Stimulated activated naive CD4-positive, alpha-beta T cell (primary cell): Measurements from ENCODE around the gene DRD2.

ENCODE experiments used
- DNase-seq, 6 experiments: peaks; one replicate each; lab custom pipeline; 2025; lab: John Stamatoyannopoulos, UW

Gene DRD2

GRCh38 chr11:113444502-113445123 lies 30.6 kb downstream of the DRD2 start:
- no peak for DNase-seq

DNA sequence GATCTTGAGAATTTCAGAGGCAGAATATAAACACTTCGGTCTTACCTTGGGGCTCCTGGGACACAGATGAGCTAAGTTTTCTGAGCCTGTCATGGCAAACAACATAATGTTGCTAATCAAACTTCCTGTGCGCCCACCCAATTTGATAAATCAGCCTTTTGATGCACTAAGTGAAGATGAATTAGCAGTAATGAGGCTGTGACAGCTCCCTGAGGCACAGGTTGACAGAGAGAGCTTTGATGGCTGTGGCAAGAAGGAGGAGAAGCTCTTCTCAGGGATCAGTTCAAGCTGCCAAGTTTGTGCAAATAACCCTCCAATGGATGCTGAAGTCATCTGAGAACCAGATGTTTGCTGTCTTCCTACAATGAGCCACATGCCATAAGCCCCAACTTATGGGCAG lies 34.4 kb downstream of the DRD2 start:
- no peak for DNase-seq

DNA sequence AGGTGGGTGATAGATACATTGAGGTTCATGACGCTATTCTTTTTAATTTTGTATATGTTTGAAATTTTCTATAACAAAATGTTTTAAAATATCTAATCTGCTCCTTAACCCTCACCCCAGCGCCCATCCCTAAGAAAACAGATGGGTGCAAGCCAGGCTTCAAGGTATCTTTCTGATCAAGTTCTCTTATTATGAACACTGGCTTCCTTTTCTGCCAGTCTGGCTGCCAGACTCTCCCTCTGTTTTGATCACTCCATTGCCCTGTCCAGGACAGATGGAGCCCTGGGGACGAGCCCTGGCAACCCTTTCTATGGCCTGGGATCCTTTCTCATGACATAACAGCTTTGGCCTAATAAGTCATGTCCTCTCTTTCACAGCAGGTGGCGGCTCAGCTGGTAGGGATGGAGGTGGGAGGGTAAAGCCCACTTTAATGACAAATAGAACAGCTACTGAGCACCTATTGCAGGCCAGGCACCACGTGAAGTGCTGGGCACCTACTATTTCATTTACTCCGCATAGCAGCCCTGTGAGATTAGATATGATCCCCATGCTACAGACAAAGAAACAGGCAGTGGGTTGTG lies 38.4 kb downstream of the DRD2 start:
- DNase-seq, result no peak

- DNase-seq, result no peak
Observed at GRCh38 chr11:113435190-113435968, 39.8 kb downstream of the DRD2 start.

- DNase-seq, result no peak
Observed at GRCh38 chr11:113431746-113432145, 43.5 kb downstream of the DRD2 start.

- DNase-seq, result no peak
Observed at GRCh38 chr11:113426686-113427085, 48.5 kb downstream of the DRD2 start.

DNA sequence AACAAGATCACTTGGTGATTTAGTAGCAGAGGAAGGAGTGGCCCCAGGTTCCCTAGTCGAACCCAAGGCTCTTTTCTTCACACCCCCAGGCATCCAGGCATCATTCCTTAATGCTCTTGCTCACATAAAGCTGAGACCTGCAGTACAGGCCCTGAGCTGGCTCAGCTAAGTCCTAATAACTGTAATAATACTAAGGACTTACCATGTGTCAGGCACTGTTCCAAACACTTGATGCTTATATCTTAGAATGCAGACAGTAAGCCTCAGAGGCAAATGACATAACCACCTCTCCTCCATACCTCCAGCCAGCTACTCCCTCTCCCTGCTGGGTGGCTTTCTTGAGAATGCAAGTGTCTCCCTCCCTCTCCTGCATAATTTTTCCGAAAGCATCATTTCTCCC lies 54.4 kb downstream of the DRD2 start:
- DNase-seq, result no peak

DNA sequence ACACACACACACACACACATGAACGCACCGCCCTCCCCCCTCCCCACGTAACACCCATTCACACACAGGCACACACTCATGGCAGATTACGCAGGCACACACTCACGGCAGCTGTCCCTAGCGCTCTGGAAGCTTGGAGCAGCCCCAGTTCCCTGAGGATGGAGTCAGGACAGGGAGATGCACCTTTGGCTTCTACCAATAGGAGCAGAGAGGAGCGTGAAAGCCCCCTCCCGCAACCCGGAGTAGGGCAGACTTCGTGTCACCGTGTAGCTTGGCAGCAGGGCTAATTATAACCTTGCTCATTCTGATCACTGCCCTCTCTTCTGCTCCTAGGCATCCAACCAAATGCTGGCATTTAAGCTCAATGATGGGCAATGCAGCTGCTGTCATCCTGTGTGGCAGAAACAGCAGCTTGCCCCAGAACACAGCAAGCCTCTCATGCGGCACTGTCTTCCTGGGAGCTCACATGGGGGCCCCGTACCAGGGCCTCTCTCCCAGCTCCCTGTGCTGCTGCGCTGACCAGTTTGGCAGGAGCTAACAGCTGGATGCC lies 55.7 kb downstream of the DRD2 start:
- DNase-seq, result no peak

DNA sequence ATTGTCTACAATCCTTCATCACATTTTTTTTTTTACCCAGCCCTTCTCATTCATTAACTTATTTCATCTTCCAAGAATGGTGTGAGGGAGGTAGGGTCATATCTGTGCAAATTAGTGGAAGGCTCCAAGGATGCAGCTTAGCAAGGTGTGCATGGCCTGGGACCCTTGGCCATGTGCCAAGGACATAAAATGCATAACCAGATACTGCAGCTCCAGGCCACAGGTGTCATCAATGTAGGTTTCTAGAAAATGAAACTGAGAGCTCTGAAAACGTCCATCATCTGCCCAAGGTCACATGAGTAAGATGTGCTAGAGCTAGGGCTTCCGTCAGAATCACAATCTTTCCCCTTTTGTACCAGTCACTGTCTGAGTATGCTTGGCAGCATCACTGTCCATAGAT lies 57.8 kb downstream of the DRD2 start:
- DNase-seq, result no peak

DNA sequence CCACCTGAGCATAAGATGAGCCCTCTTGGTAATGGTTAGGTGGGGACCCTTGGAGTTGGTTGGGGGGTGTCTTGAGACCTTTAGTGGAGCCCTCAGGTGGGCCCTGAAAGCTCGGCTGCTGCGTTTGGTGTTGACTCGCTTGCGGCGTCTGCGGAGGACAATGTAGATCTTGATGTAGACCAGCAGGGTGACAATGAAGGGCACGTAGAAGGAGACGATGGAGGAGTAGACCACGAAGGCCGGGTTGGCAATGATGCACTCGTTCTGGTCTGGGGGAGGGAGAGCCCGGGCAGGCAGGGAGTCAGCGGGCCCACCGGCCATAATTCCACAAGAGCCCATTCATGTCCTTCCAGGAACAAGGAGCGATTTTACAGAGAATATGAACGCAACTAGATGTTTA lies 59.9 kb downstream of the DRD2 start:
- DNase-seq, result no peak

DNA sequence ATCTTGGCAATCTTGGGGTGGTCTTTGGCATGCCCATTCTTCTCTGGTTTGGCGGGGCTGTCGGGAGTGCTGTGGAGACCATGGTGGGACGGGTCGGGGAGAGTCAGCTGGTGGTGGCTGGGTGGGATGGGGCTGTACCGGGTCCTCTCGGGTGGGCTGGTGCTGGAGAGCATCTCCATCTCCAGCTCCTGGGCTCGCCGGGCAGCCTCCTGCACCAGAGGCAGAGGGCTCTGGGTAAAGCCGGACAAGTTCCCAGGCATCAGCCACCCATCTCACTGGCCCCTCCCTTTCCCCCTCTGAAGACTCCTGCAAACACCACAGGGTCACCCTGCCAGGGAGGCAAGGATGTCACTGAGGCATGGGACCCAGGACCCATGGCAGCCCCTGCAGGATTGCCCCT lies 62.5 kb downstream of the DRD2 start:
- DNase-seq, result no peak

DNA sequence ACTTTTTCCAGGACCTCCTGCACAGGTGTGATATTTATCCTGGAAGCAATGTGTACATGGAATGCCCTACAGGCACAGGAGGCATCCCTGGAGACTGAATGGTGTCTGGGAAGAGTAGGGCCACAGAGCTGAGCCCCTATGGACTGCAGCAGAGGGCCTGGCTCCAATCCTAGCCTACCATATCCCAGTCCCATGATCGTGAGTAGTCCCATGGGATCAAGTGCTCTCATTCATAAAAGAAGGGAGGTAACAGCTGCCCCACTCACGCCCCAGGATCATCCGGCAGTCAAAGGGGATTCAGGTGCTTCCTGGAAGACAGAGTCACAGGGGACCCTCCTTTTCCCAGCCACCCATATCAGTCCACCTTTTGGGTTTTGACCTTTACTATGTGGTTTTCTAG lies 63.7 kb downstream of the DRD2 start:
- DNase-seq, result no peak

GRCh38 chr11:113410414-113411135 lies 64.6 kb downstream of the DRD2 start:
- DNase-seq, result no peak

DNA sequence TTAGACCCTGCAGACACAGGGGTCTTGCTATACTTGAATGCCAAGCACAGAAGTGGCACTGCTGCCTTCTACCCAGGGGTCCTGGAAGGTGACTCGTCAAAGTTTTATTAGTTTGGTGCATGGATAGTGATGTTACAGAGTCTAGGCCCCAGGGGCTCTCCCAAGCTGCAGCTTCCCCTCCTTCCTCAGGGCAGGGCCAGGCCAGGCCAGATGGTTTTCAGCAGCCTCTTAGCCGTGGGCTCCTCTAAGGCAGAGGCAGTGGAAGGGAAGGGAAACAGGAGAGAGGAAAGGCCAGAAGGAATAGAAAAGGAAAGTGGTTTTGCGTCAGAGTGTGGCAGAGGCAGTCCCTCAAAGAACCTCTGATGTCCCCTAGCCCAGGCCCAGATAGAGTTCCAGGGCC lies 65.7 kb downstream of the DRD2 start:
- DNase-seq, result no peak

GRCh38 chr11:113408887-113409286 lies 66.3 kb downstream of the DRD2 start:
- DNase-seq, result no peak

DNA sequence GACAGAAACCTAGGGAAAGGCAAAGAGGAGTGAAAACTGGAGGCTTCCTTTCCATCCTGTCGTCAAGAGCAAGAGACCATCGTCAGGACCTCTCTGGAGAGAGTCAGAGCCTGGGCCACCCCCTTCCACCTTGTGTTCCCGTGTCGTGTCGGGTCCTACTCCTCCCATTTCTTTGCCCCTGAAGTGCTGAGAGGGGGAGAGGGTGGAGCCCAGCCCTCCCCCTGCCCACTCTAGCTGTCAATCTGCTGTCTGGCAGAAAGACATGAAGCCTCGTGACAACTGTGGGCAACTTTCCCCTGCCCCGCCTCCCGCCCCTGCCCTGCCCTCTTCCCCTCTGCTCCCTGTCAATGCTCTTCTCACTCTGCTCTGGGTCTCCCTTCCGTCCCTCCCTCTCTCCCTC lies 67.0 kb downstream of the DRD2 start:
- DNase-seq, result no peak

GRCh38 chr11:113407163-113407562 lies 68.0 kb downstream of the DRD2 start:
- no peak for DNase-seq

DNA sequence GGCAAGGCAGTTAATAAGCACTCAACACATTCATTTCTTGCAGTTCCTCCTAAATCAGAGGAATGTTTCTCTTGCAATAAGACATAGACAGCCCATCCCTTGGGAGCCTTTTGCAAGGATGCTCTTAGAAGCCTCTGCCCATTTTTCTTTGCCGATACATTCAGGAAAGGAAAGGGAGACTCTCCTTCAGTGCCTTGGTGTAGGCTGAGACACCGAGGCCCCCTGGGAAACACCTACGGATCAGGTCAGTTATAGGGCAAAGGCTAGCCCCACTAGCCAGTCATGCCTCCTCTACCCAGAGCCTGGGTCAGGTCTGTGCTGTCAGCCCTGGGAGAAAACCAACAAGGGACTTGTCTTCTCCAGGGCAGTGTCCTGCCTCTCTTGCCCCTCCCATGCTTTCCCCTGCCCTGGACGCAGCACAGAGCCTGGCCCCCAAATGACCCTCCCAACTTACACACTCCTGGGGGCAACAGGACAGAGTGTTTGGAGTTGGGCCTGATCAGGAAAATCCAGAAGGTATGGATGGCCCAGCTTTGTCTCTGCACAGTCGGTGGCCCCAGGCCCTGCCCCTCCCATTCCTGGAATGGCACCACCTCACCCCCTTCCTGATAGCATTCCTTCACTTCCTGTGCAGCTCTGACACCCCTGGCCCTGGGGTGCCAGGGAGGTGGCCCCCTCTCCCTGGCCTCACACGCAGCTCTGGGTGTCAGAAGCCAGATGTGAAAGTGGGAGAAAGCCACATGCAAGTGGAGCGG lies 69.3 kb downstream of the DRD2 start:
- no peak for DNase-seq

DNA sequence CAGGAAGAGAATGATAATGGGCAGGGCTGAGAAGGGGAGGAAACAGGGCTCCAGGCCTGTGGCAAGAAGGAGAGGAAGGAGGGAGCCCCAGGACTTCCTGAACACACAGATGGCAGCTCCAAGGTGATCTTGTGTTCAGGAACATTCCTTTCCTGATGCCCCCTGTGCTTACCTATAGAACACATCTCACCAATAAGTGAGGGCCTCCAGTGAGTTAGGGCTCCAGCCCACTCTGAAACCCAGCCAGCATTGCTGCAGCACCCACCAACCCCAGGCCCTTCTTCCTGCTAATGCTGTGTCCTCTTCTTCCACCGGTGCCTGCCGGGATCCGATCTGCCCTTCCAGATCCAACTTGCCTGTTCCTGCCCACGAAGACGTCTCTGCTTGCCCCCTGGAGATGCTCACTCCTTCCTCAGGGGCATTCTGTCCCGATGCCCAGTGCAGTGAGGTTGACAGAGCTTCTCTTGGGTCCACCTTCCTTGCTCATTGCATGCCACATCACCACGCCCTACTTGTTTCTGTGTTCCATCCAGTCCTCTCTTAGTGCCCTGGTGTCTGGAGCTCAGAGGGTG lies 70.3 kb downstream of the DRD2 start:
- no peak for DNase-seq

DNA sequence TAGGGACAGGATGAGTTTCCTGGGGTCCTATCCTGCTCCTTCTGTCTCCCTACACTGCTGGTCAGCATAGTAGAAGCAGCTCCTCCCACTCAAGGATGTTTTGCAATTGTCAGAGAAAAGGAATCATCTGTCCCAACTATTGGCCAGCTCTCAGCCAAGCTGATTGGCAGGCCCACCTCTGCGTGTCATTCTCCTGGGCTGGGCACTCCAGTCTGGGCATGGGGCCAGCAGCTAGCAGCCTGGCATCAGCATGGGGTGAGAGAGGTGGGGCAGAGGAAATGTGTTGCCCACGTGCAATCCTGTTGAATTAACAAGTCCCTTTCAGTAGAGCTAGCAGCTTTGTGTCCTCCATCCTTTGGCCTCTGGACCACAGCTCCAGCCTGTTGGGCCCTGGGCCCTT lies 73.5 kb downstream of the DRD2 start:
- DNase-seq, result no peak

DNA sequence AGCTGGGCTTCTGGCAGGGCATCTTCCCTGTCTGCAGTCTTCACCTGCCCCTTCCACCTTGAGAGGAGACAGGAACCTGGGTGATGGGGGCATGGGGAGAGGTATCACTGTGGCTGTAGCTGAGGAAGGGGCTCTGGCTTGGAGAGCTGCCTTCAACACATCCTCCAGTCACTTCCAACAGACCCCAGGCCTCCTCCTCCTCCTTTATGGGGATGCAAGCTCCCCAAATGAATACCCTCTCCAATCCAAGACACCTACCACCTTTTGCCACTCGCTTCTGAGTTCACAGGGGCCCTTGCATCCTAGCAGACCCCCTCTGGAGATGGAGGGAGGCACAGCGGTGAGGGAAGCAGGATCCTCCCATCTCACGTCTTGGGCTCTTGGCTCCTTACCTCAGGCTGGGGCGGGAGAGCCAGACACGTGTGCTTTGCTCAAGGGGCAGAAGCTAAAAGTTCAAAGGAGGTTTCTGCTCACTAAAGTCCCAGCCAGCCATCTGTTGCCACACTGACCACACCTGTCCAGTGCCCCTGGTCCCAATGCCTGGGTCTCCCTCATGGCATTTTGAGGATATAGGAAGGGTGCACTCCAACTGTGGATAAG lies 74.5 kb downstream of the DRD2 start:
- DNase-seq, result no peak
